Measurements from ENCODE around the gene YPEL3.

The YPEL3 gene

DNA sequence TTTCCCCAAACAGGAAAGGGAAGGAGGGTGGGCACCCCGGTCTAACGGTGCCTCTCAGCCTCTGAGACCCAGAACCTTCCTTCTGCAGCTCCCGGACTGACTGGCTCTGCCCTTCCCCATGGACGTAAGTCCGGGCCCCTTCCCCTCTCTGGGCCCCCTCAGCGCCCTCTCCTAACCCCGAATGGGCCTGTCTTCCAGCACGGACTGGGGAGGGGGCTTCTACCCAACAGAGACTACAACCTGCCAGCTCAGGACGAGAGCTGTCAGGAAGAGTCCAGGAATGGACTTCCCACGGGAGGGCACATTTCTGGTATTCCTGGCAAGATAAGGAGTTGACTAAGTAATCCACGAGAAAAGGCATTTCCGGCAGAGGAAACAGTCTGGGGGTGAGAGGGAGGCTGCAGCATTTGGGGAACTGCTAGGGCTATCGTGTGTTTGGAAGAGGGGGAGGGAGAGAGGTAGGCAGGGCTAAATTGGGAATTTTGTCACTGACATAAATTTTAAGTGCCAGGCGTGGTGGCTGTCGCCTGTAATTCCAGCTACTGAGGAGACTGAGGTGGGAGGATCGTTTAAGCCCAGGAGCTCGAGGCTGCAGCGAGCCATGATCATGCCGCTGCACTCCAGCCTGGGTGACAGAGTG lies 42.5 kb downstream of the YPEL3 start:
- peak overlapping the region; percentile 77 for H3K4me3 ChIP-seq (ENCODE audit: low read depth, low read length)
- H2AFZ ChIP-seq, result peak overlapping the region; percentile 92
- H3K9ac ChIP-seq, result no peak overlapping the region
- H3K4me2 ChIP-seq (ENCODE audit: low read length), result peak overlapping the region; percentile 100
- no peaks in the 10 kb centered on the region for H3K27me3 ChIP-seq (ENCODE audit: control insufficient read depth, insufficient read depth, low read length)
- peaks cover 15% of the 10 kb centered on the region for H3K4me1 ChIP-seq
- no peaks in the 10 kb centered on the region for H3K79me2 ChIP-seq
- no peaks in the 10 kb centered on the region for H3K9me3 ChIP-seq (ENCODE audit: control insufficient read depth, low read length)
- TF ChIP-seq, protein P1, sequence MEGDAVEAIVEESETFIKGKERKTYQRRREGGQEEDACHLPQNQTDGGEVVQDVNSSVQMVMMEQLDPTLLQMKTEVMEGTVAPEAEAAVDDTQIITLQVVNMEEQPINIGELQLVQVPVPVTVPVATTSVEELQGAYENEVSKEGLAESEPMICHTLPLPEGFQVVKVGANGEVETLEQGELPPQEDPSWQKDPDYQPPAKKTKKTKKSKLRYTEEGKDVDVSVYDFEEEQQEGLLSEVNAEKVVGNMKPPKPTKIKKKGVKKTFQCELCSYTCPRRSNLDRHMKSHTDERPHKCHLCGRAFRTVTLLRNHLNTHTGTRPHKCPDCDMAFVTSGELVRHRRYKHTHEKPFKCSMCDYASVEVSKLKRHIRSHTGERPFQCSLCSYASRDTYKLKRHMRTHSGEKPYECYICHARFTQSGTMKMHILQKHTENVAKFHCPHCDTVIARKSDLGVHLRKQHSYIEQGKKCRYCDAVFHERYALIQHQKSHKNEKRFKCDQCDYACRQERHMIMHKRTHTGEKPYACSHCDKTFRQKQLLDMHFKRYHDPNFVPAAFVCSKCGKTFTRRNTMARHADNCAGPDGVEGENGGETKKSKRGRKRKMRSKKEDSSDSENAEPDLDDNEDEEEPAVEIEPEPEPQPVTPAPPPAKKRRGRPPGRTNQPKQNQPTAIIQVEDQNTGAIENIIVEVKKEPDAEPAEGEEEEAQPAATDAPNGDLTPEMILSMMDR (IDR thresholded peaks at IDR 0.05), result no peak
- peak overlapping the region; percentile 39 for H3K27ac ChIP-seq
- no peaks in the 10 kb centered on the region for H3K36me3 ChIP-seq (ENCODE audit: control insufficient read depth, insufficient read depth, low read length)

DNA sequence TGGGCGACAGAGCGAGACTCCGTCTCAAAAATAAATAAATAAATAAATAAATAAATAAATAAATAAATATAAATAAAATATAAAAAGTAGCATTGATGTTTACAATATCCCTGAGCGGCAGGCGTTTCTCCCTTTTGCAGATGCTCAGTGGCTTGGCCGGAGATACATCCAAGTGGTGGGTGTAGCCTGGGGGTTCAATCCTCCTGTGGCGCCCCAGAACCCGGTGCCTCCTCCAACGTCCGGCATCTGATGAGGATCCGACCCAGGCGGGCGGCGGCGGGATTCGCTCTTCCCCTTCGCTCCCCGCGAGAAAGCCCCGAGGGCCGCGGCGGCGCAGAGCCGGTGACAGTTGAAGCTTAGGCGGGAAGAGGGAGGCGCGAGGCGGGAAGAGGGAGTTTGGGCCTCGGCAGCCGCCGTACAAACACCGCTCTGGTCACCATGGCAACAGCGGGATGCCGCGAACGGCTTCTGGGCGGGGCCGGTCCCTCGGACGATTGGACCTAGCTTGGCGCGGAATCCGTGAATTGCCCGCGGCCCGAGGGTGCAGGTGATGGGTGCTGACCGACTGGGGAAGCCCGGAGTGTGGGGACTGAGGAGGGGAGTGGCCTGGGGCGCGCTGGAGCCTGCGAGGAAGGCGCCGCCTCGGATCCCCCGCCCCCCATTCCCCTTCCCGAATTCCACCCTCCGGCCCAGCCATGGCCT lies 43.2 kb downstream of the YPEL3 start:
- peak overlapping the region; percentile 100 for H3K4me2 ChIP-seq (ENCODE audit: low read length)
- TF ChIP-seq, protein P1 (IDR thresholded peaks at IDR 0.05), result no peak
- no peaks in the 10 kb centered on the region for H3K27me3 ChIP-seq (ENCODE audit: control insufficient read depth, insufficient read depth, low read length)
- peaks cover 15% of the 10 kb centered on the region for H3K4me1 ChIP-seq
- no peaks in the 10 kb centered on the region for H3K9me3 ChIP-seq (ENCODE audit: control insufficient read depth, low read length)
- H3K9ac ChIP-seq, result peak overlapping the region; percentile 40
- H3K36me3 ChIP-seq (ENCODE audit: control insufficient read depth, insufficient read depth, low read length), result no peaks in the 10 kb centered on the region
- H3K4me3 ChIP-seq (ENCODE audit: low read depth, low read length), result peak overlapping the region; percentile 77
- peak overlapping the region; percentile 92 for H2AFZ ChIP-seq
- H3K79me2 ChIP-seq, result no peaks in the 10 kb centered on the region
- peak overlapping the region; percentile 39 for H3K27ac ChIP-seq

DNA sequence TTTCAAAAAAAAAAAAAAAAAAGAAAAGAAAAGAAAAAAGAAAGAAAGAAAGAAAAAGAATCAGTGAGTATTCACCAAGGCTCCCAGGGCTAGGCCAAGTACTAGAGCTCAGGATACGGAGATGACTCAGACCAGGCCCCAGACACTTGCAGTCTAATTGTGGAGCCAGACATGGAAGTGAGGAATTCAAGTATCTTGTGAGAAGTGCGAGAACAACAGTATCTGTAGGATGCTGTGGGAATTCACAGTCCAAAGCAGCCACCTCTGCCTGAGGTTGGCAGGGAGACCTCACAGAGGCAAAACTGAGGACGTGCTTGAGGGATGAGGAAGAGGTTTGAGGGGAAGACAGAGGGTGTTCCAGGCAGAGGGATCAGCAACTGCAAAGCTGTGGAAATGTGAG lies 44.5 kb downstream of the YPEL3 start:
- Histone ChIP-seq H3K4me1 (peaks cover 15% of the 10 kb centered on the region), H3K27ac (no peak overlapping the region), H3K79me2 (no peaks in the 10 kb centered on the region), H3K36me3 (ENCODE audit: control insufficient read depth, insufficient read depth, low read length) (no peaks in the 10 kb centered on the region), H3K9me3 (ENCODE audit: control insufficient read depth, low read length) (no peaks in the 10 kb centered on the region), H2AFZ (no peak overlapping the region), H3K4me3 (ENCODE audit: low read depth, low read length) (no peak overlapping the region), H3K4me2 (ENCODE audit: low read length) (no peak overlapping the region), H3K27me3 (ENCODE audit: control insufficient read depth, insufficient read depth, low read length) (no peaks in the 10 kb centered on the region), H3K9ac (no peak overlapping the region)
- TF ChIP-seq, protein P1 (IDR thresholded peaks at IDR 0.05), result no peak

DNA sequence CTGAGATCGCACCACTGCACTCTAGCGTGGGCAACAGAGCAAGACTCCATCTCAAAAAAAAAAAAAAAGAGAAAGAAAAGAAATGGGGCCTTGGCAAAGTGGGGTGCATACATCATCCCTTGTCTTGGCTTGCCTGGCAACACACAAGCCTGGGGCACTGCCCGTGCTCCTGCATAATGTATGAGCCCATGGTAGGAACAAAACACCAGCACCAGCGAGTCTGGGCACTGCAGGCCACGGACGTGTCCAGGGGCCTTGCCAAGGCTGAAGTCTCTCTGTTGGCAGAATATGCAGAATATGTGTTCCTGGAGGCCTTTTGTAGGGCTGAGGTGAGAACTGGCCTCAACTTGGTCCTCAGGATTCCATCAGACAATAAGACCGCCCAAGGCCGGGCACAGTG lies 46.1 kb downstream of the YPEL3 start:
- TF ChIP-seq, protein P1 (IDR thresholded peaks at IDR 0.05), result no peak

More for the DNA sequence above, 46.1 kb downstream of the YPEL3 start:
- H3K4me3 ChIP-seq (ENCODE audit: low read depth, low read length), result no peak overlapping the region
- H3K27me3 ChIP-seq (ENCODE audit: control insufficient read depth, insufficient read depth, low read length), result no peaks in the 10 kb centered on the region
- no peak overlapping the region for H3K4me2 ChIP-seq (ENCODE audit: low read length)
- H2AFZ ChIP-seq, result no peak overlapping the region
- H3K36me3 ChIP-seq (ENCODE audit: control insufficient read depth, insufficient read depth, low read length), result no peaks in the 10 kb centered on the region
- no peaks in the 10 kb centered on the region for H3K9me3 ChIP-seq (ENCODE audit: control insufficient read depth, low read length)
- no peak overlapping the region for H3K27ac ChIP-seq
- H3K79me2 ChIP-seq, result no peaks in the 10 kb centered on the region
- H3K4me1 ChIP-seq, result peaks cover 8% of the 10 kb centered on the region
- no peak overlapping the region for H3K9ac ChIP-seq

Measured in parathyroid adenoma (tissue), 2 donors.